Adrenal gland (tissue), 12 donors: ENCODE results near the gene PINK1. TPM values are rescaled to one million over a fixed set of nuclear protein-coding genes. Genes with fewer than 3 reads are reported as not detected.

Experiments used
- DNase-seq, 7 donors: peaks; one replicate each; pipeline ENCODE4 v3.0.0-alpha.2; 2019 to 2020
- H3K27ac ChIP-seq, 5 donors: fragments of 200-600 bp; sonication (generic) in 4 of 5; 1 replicate in 3 of 5; 2 replicates in 2 of 5; pipeline versions ENCODE4 v1.5.1 to v1.8.0; 2016 to 2020; ENCODE audit warnings: mild to moderate bottlenecking in 1 of 5
- H3K27me3 ChIP-seq: fragments of 200-600 bp; 2 replicates; pipeline ENCODE4 v1.8.0; 2021
- H3K36me3 ChIP-seq, 2 donors: fragments of 200-600 bp; replicated peaks in 1 of 2; 1 replicate in 1 of 2; 2 replicates in 1 of 2; pipeline versions ENCODE4 v1.5.1 to v1.8.0; 2018 to 2022
- H3K4me1 ChIP-seq, 2 donors: fragments of 200-600 bp; replicated peaks in 1 of 2; 1 replicate in 1 of 2; 2 replicates in 1 of 2; pipeline versions ENCODE4 v1.5.1 to v1.8.0; 2018 to 2021
- H3K4me3 ChIP-seq, 4 donors: fragments of 200-600 bp; sonication (generic) in 3 of 4; one replicate each; pipeline ENCODE4 v1.5.1; 2016 to 2018
- H3K9me3 ChIP-seq, 3 donors: fragments of 200-600 bp; sonication (generic) in 1 of 3; replicated peaks in 1 of 3; 1 replicate in 2 of 3; 2 replicates in 1 of 3; pipeline versions ENCODE4 v1.5.1 to v1.8.0; 2016 to 2021
- POLR2A ChIP-seq, 2 donors: fragments of 450-650 bp; IDR thresholded peaks; one replicate each; pipeline ENCODE4 v1.6.1; 2017; ENCODE audit warnings: antibody characterized with exemption in 2 of 2, mild to moderate bottlenecking in 2 of 2, moderate library complexity in 1 of 2
- WGBS, 4 donors: extraction: QIAGEN DNeasy Blood & Tissue Kit in 2 of 4; methylation state at CpG; one replicate each; pipeline versions ENCODE4 v1.1.5 to v1.1.7; 2013 to 2017; 5-methylcytosine and 5-hydroxymethylcytosine counted together
- intact Hi-C, 2 donors: fragments of 100-400 bp; cut with DNase I; formaldehyde crosslinking; loops; one replicate each; pipeline versions ENCODE4 v1.14.1 to v1.15.0; 2022 to 2023
- polyA plus RNA-seq, 3 donors: library from polyadenylated mRNA; stranded (reverse); fragments of 200-250 nt in 2 of 3; fragments of 350-450 nt in 1 of 3; fragmentation: Illumina TruSeq in 1 of 3; extraction: RNeasy Lipid Tissue Mini Kit (QIAGEN cat#74804) in 1 of 3; gene quantifications; one replicate each; pipeline ENCODE4 v1.2.3, GENCODE V29; 2013 to 2014
- total RNA-seq, 9 donors: library from RNA; depleted of rRNA in 4 of 9; stranded (reverse); fragments of >200 nt in 4 of 9; fragments of 120-200 nt in 1 of 9; fragmentation: NEBNext Ultra II Directional in 1 of 9; extraction: Animal tissue kit (Norgen Biotek cat#: 25700) in 1 of 9; gene quantifications; one replicate each; pipeline versions ENCODE4 v1.1.0 to v1.2.4, GENCODE V29; 2013 to 2023
- TF ChIP-seq, protein P1 (sequence below), 6 experiments: fragments of 450-650 bp in 4 of 6; fragments of 200-600 bp in 2 of 6; sonication (generic) in 1 of 6; IDR thresholded peaks; 1 replicate in 5 of 6; 2 replicates in 1 of 6; pipeline versions ENCODE4 v1.5.1 to v1.8.0; 2016 to 2021; ENCODE audit warnings: antibody characterized with exemption in 6 of 6, mild to moderate bottlenecking in 2 of 6, moderate library complexity in 1 of 6
- donor health status: healthy with polysubstance abuse.
- donor health status: Bipolar disorder and iron deficiency.
- donor health status: DM: yes; HTN: yes; CAD: no.
- donor health status: DM: no; HTN: no; CAD: no.
- donor health status: DM: no; HTN: no; CAD: no.
- donor health status: DM: yes; HTN: yes; CAD: no.

Gene PINK1
- total and polyA plus RNA-seq, 12 donors: 98.4 to 586 (median 257) TPM

DNA sequence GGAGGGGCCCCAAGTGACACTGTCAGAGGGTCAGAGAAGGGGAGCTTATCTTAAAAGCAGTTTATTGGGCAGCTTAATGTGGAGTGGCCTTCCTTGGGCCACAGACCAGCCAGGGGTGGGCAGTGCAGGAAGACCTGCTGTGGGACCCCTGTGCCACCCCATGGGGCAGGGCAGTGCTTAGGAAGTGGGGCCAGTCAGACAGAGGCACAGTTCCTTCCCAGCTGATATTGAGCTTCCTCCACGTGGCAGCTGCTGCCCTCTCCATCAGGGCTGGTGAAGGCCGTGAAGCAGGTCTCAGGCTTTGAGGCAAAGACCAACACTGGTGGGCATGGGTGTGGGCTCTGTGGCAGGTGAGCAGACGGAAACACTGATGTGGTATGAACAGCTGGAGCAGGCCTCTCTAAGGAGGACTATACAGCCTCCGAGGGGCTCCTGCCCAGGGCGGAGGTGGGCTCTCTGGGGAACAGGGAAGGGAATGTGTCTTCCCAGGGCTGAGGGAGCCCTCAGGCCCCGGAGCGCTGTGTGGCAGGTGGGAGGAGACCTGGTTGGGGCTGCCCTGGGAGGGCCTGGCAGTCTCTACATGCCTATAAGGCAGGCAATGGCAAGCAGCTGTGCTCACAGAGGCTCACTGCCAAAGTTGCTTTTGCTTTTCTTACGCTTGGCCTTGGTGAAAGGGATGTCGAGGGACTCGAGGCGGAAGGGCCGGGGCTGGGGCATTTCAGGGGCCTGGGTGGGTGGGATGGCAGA lies 30.9 kb downstream of the PINK1 start:
- Histone ChIP-seq H3K36me3 (no peaks in the 10 kb centered on the region), H3K4me1 (peaks cover 0 to 15% of the 10 kb centered on the region in 2 donors), H3K27me3 (no peaks in the 10 kb centered on the region), H3K27ac (no peak overlapping the region), H3K9me3 (no peaks in the 10 kb centered on the region), H3K4me3 (no peak overlapping the region)
- 73 to 91% (median 76%) methylated on average over 10 to 12 of the region's 12 CpGs for WGBS, 4 donors
- no peak for DNase-seq
- intact Hi-C loops: no loop called here
- TF ChIP-seq POLR2A (IDR thresholded peaks at IDR 0.05): no peak
- TF ChIP-seq, protein P1, sequence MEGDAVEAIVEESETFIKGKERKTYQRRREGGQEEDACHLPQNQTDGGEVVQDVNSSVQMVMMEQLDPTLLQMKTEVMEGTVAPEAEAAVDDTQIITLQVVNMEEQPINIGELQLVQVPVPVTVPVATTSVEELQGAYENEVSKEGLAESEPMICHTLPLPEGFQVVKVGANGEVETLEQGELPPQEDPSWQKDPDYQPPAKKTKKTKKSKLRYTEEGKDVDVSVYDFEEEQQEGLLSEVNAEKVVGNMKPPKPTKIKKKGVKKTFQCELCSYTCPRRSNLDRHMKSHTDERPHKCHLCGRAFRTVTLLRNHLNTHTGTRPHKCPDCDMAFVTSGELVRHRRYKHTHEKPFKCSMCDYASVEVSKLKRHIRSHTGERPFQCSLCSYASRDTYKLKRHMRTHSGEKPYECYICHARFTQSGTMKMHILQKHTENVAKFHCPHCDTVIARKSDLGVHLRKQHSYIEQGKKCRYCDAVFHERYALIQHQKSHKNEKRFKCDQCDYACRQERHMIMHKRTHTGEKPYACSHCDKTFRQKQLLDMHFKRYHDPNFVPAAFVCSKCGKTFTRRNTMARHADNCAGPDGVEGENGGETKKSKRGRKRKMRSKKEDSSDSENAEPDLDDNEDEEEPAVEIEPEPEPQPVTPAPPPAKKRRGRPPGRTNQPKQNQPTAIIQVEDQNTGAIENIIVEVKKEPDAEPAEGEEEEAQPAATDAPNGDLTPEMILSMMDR (IDR thresholded peaks at IDR 0.05): no peak

DNA sequence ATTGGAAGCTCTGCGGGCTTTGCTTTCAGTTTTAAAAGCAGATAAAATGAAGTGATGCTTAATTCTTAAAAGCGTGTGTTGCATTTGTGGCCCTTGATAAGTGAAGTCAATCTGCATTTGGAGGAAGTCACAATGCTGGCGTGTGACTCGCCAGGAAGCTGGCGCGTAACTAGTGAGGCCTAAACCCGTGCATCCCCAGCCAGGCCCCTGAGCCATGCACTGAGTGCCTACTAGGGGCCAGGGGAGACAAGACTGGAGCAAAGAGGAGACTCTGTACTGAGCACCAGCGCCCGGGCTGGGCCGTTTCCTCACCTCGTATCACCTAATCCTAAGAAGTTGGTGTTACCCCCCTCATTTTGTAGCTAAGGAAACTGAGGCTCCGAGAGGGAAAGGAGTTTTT lies 32.5 kb downstream of the PINK1 start:
- no peaks in the 10 kb centered on the region for H3K27me3 ChIP-seq
- DNase-seq: no peak
- no peak for TF ChIP-seq POLR2A (IDR thresholded peaks at IDR 0.05)
- TF ChIP-seq, protein P1 (IDR thresholded peaks at IDR 0.05): no peak
- H3K4me1 ChIP-seq: no peaks in the 10 kb centered on the region
- no peaks in the 10 kb centered on the region for H3K36me3 ChIP-seq
- H3K9me3 ChIP-seq: no peaks in the 10 kb centered on the region
- intact Hi-C loops: no loop called here
- 81 to 91% (median 84%) methylated on average over 12 of the region's 12 CpGs for WGBS, 4 donors
- no peak overlapping the region for H3K27ac ChIP-seq
- H3K4me3 ChIP-seq: no peak overlapping the region

DNA sequence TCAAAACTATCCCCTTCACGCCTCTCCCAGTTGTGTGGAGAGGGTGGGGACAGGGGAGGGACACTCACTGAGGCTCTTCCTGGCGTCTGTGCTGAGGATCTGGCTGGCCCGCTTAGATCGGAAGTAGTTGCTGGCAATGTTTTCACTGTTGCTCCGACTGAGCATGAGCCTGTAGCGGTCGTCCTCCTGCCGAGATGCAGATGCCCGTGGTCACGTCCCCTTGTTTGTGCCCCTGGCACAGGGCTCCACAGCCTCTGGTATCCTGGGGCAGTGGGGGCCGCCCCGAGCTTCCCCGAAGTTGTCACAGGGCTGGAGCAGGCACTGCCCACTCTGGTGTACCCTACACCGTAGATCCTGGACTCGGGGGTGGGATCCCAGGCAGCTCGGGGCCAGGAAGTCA lies 32.9 kb downstream of the PINK1 start:
- WGBS, 4 donors: 75 to 92% (median 85%) methylated on average over 7 to 16 of the region's 16 CpGs
- no peak overlapping the region for H3K4me3 ChIP-seq

DNA sequence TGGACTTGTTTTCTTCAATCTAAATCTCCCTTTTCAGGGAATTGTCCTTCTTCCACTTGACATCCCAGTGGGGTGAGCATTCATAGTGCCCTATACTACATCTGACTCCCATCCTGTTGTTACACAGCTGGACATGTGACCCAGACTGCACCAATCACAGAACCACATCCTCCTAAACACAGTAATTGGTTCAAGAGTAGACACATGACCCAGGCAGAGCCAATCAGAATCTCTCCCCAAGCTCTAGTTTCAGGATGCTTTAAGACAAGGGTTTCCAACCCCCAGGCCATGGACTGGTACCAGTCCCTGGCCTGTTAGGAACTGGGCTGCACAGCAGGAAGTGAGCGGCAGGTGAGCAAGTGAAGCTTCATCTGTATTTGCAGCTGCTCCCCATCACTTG lies 33.5 kb downstream of the PINK1 start:
- Histone ChIP-seq H3K9me3 (no peaks in the 10 kb centered on the region), H3K4me1 (no peaks in the 10 kb centered on the region), H3K27ac (no peak overlapping the region), H3K27me3 (no peaks in the 10 kb centered on the region), H3K36me3 (peaks cover 0 to 6% of the 10 kb centered on the region in 2 donors), H3K4me3 (no peak overlapping the region)
- intact Hi-C loops: no loop called here
- 78 to 100% (median 100%) methylated on average over 1 of the region's 1 CpG for whole genome bisulfite sequencing, 4 donors
- DNase-seq: no peak
- TF ChIP-seq, protein P1 (IDR thresholded peaks at IDR 0.05): no peak
- TF ChIP-seq POLR2A (IDR thresholded peaks at IDR 0.05): no peak

More for the DNA sequence above, 32.9 kb downstream of the PINK1 start:
- H3K27ac ChIP-seq: no peak overlapping the region
- no peaks in the 10 kb centered on the region for H3K9me3 ChIP-seq
- intact Hi-C loops: no loop called here
- no peaks in the 10 kb centered on the region for H3K4me1 ChIP-seq
- TF ChIP-seq POLR2A (IDR thresholded peaks at IDR 0.05): no peak
- TF ChIP-seq, protein P1 (IDR thresholded peaks at IDR 0.05): no peak
- DNase-seq: no peak
- H3K36me3 ChIP-seq: no peaks in the 10 kb centered on the region
- H3K27me3 ChIP-seq: no peaks in the 10 kb centered on the region
